GM19025 (cell line): ENCODE data around the gene SCUBE2.

ENCODE experiments used
- ATAC-seq: cut with Tn5 transposase; IDR thresholded peaks from one replicate; pipeline ENCODE4 v1.9.1; 2021; ENCODE audit warnings: mild to moderate bottlenecking, low read depth, moderate library complexity; ENCODE audit not compliant: unreplicated experiment

The SCUBE2 gene

GRCh38 chr11:9091044-9091922, at the start of gene SCUBE2:
Gene SCUBE2 (minus strand): TSS chr11:9091599. CDS start chr11:9091528, 71 bp downstream.
- no peak for ATAC-seq

GRCh38 chr11:9141186-9141585, 49.8 kb upstream of the SCUBE2 start:
- ATAC-seq: no peak

- no peak for ATAC-seq
These were observed 48.4 kb upstream of the SCUBE2 start for GRCh38 chr11:9139628-9140357.

GRCh38 chr11:9138612-9139579, 47.5 kb upstream of the SCUBE2 start:
- no peak for ATAC-seq

GRCh38 chr11:9138133-9138453, 46.7 kb upstream of the SCUBE2 start:
- ATAC-seq: no peak

- peak; percentile 85 for ATAC-seq
These were observed 46.1 kb upstream of the SCUBE2 start for GRCh38 chr11:9137293-9138132.

GRCh38 chr11:9136741-9137140, 45.3 kb upstream of the SCUBE2 start:
- no peak for ATAC-seq

- ATAC-seq: no peak
These were observed 42.6 kb upstream of the SCUBE2 start for GRCh38 chr11:9133956-9134355.

- no peak for ATAC-seq
These were observed 40.9 kb upstream of the SCUBE2 start for GRCh38 chr11:9132203-9132878.

- no peak for ATAC-seq
These were observed 38.9 kb upstream of the SCUBE2 start for GRCh38 chr11:9130297-9130696.

GRCh38 chr11:9126636-9127035, 35.2 kb upstream of the SCUBE2 start:
- no peak for ATAC-seq

GRCh38 chr11:9125185-9125886, 33.9 kb upstream of the SCUBE2 start:
- ATAC-seq: no peak

GRCh38 chr11:9123595-9124304, 32.4 kb upstream of the SCUBE2 start:
- ATAC-seq: no peak

- ATAC-seq: no peak
These were observed 30.0 kb upstream of the SCUBE2 start for GRCh38 chr11:9121469-9121796.

GRCh38 chr11:9120664-9121468, 29.5 kb upstream of the SCUBE2 start:
- no peak for ATAC-seq

- ATAC-seq: no peak
These were observed 26.9 kb upstream of the SCUBE2 start for GRCh38 chr11:9118277-9118676.

GRCh38 chr11:9112075-9112474, 20.7 kb upstream of the SCUBE2 start:
- no peak for ATAC-seq
